ENCODE results near the gene SOWAHD.
"Not testable (repeated sequence)": the region's sequence is repeated elsewhere in the genome, so short reads cannot be mapped to it uniquely, and the experiment has no call there.

The SOWAHD gene

GRCh38 chrX:119760026-119760877 lies 1.9 kb downstream of the SOWAHD start:
- DNase-seq (ENCODE audit: extremely low read depth, low read depth): no peak
- no peak for TF ChIP-seq CTCF (IDR thresholded peaks at IDR 0.05; ENCODE audit: low read depth, low read length)

GRCh38 chrX:119762718-119763117 lies 4.3 kb downstream of the SOWAHD start:
- TF ChIP-seq CTCF (IDR thresholded peaks at IDR 0.05; ENCODE audit: low read depth, low read length): no peak
- no peak for DNase-seq (ENCODE audit: extremely low read depth, low read depth)

GRCh38 chrX:119763181-119763580 lies 4.8 kb downstream of the SOWAHD start:
- peak; percentile 48 for DNase-seq (ENCODE audit: extremely low read depth, low read depth)
- no peak for TF ChIP-seq CTCF (IDR thresholded peaks at IDR 0.05; ENCODE audit: low read depth, low read length)

- no peak for TF ChIP-seq CTCF (IDR thresholded peaks at IDR 0.05; ENCODE audit: low read depth, low read length)
- no peak for DNase-seq (ENCODE audit: extremely low read depth, low read depth)
Measured at GRCh38 chrX:119763836-119764387, 5.5 kb downstream of the SOWAHD start.

- not testable (repeated sequence) for DNase-seq (ENCODE audit: extremely low read depth, low read depth)
Measured at GRCh38 chrX:119768436-119768835, 10.0 kb downstream of the SOWAHD start.

- not testable (repeated sequence) for DNase-seq (ENCODE audit: extremely low read depth, low read depth)
Measured at GRCh38 chrX:119769388-119769787, 11.0 kb downstream of the SOWAHD start.

GRCh38 chrX:119775517-119776238 lies 17.3 kb downstream of the SOWAHD start:
- DNase-seq (ENCODE audit: extremely low read depth, low read depth): no peak
- no peak for TF ChIP-seq CTCF (IDR thresholded peaks at IDR 0.05; ENCODE audit: low read depth, low read length)

- no peak for TF ChIP-seq CTCF (IDR thresholded peaks at IDR 0.05; ENCODE audit: low read depth, low read length)
- DNase-seq (ENCODE audit: extremely low read depth, low read depth): no peak
Measured at GRCh38 chrX:119778829-119779228, 20.4 kb downstream of the SOWAHD start.

All from AG09319 (cell line).